ENCODE results near the gene ATP8A2. TPM values are rescaled to one million over a fixed set of nuclear protein-coding genes. Genes with fewer than 3 reads are reported as not detected.

Gene ATP8A2
- total RNA-seq, 1 donor: 0.72 TPM

DNA sequence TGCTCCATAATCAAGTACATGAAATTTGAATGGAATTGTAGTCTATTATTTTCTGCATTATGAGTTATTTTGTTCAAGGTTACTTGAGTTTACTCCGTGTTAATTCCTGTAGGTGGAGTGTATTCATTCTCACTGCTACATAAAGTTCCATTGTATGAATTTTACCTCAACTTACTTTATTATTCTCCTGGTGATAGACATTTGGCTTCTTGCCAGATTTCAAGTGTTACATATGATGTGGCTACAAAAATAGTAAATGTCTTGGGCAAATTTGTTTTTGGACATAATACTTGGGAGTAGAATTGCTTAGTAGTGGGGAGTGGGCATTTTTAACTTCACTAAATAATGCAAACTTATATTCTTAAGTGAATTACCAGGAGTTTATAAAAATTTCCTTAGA is 351.1 kb downstream of the ATP8A2 start:
- H3K79me2 ChIP-seq (ENCODE audit: insufficient read depth, low read length): no peaks in the 10 kb centered on the region
- no peak overlapping the region for H2AFZ ChIP-seq (ENCODE audit: low read length)
- TF ChIP-seq, protein P1, sequence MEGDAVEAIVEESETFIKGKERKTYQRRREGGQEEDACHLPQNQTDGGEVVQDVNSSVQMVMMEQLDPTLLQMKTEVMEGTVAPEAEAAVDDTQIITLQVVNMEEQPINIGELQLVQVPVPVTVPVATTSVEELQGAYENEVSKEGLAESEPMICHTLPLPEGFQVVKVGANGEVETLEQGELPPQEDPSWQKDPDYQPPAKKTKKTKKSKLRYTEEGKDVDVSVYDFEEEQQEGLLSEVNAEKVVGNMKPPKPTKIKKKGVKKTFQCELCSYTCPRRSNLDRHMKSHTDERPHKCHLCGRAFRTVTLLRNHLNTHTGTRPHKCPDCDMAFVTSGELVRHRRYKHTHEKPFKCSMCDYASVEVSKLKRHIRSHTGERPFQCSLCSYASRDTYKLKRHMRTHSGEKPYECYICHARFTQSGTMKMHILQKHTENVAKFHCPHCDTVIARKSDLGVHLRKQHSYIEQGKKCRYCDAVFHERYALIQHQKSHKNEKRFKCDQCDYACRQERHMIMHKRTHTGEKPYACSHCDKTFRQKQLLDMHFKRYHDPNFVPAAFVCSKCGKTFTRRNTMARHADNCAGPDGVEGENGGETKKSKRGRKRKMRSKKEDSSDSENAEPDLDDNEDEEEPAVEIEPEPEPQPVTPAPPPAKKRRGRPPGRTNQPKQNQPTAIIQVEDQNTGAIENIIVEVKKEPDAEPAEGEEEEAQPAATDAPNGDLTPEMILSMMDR (IDR thresholded peaks at IDR 0.05; ENCODE audit: extremely low read depth, low read depth, low read length): no peak
- no peaks in the 10 kb centered on the region for H4K20me1 ChIP-seq (ENCODE audit: insufficient read depth, low read length)
- DNase-seq (ENCODE audit: insufficient read length, low spot score, missing footprints): no peak
- H3K36me3 ChIP-seq (ENCODE audit: insufficient read depth, low read length): no peaks in the 10 kb centered on the region
- no peak overlapping the region for H3K4me2 ChIP-seq (ENCODE audit: insufficient read depth, low read length)
- no peaks in the 10 kb centered on the region for H3K4me1 ChIP-seq (ENCODE audit: insufficient read depth, low read length)
- no peaks in the 10 kb centered on the region for H3K9me3 ChIP-seq (ENCODE audit: low read depth, low read length)
- H3K27ac ChIP-seq (ENCODE audit: low read depth, low read length): no peak overlapping the region
- H3K4me3 ChIP-seq (ENCODE audit: insufficient read depth, low read length): no peak overlapping the region
- peaks cover 2% of the 10 kb centered on the region for H3K27me3 ChIP-seq (ENCODE audit: insufficient read depth, low read length)

DNA sequence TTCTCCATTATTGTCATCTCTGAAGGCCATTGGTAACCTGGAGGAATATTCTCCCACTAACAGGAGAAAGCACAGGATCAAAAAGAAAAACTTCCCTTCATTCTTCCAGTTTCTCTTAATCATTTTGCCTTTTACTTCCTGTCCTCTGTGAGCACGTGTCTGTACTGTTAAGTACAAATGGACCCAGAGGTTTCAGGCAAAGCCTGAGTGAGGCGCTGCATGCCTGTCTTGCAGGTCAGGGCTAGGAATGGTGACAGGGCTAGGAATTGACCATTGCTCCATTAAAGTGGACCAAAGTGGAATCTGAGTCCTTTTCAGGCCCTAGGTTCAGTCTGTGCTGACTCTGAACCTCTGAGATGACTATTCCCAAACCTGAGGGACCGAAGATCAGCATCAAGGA is 353.3 kb downstream of the ATP8A2 start:
- H2AFZ ChIP-seq (ENCODE audit: low read length): no peak overlapping the region
- H4K20me1 ChIP-seq (ENCODE audit: insufficient read depth, low read length): no peaks in the 10 kb centered on the region
- peaks cover 12% of the 10 kb centered on the region for H3K27me3 ChIP-seq (ENCODE audit: insufficient read depth, low read length)
- no peaks in the 10 kb centered on the region for H3K9me3 ChIP-seq (ENCODE audit: low read depth, low read length)
- no peak overlapping the region for H3K4me3 ChIP-seq (ENCODE audit: insufficient read depth, low read length)
- no peak overlapping the region for H3K27ac ChIP-seq (ENCODE audit: low read depth, low read length)
- no peak for DNase-seq (ENCODE audit: insufficient read length, low spot score, missing footprints)
- no peaks in the 10 kb centered on the region for H3K36me3 ChIP-seq (ENCODE audit: insufficient read depth, low read length)
- TF ChIP-seq, protein P1 (IDR thresholded peaks at IDR 0.05; ENCODE audit: extremely low read depth, low read depth, low read length): no peak
- H3K4me1 ChIP-seq (ENCODE audit: insufficient read depth, low read length): no peaks in the 10 kb centered on the region
- no peak overlapping the region for H3K4me2 ChIP-seq (ENCODE audit: insufficient read depth, low read length)
- no peaks in the 10 kb centered on the region for H3K79me2 ChIP-seq (ENCODE audit: insufficient read depth, low read length)

DNA sequence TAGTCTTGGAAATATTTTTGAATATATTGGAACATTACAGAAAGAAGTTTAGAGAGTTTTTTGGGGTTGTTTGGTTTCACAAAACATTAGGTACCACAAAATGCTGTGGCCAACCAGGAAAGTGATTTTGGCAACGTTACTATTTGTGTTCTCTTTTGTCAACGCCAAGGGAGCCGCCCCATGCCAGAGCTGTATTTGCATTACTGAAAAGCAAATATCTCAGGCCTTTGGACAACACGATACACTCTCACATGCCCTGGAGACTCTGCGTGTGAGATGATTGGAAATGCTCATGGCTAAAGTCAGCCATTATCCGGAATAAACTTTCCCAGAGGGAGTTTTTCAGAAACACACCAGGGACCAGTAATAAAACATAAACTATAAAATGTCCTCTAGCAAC is 355.5 kb downstream of the ATP8A2 start:
- no peaks in the 10 kb centered on the region for H3K36me3 ChIP-seq (ENCODE audit: insufficient read depth, low read length)
- H3K27me3 ChIP-seq (ENCODE audit: insufficient read depth, low read length): peaks cover 12% of the 10 kb centered on the region
- H3K79me2 ChIP-seq (ENCODE audit: insufficient read depth, low read length): no peaks in the 10 kb centered on the region
- DNase-seq (ENCODE audit: insufficient read length, low spot score, missing footprints): no peak
- no peak overlapping the region for H2AFZ ChIP-seq (ENCODE audit: low read length)
- no peak overlapping the region for H3K4me3 ChIP-seq (ENCODE audit: insufficient read depth, low read length)
- peaks cover 8% of the 10 kb centered on the region for H3K4me1 ChIP-seq (ENCODE audit: insufficient read depth, low read length)
- no peak overlapping the region for H3K27ac ChIP-seq (ENCODE audit: low read depth, low read length)
- TF ChIP-seq, protein P1 (IDR thresholded peaks at IDR 0.05; ENCODE audit: extremely low read depth, low read depth, low read length): no peak
- no peaks in the 10 kb centered on the region for H4K20me1 ChIP-seq (ENCODE audit: insufficient read depth, low read length)
- H3K4me2 ChIP-seq (ENCODE audit: insufficient read depth, low read length): no peak overlapping the region
- H3K9me3 ChIP-seq (ENCODE audit: low read depth, low read length): no peaks in the 10 kb centered on the region

DNA sequence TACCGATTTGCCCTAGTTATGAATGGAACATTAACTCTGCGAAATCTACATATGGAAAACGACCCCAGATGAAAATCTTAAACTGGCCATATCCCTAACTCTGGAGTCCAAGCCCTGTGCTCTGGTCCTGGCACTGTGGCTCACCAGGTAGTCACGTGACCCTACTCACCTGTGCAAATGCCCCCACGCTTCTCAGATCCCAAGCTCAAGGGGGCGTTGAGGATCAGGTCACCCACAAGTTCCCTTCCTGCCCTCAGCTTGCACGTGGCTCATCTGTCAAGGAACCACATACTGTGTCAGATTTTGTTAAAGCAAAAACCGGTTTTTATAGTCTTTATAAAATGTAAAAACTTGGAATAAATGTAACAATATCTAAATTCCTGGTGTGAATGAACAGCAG is 356.0 kb downstream of the ATP8A2 start:
- Histone ChIP-seq H3K9me3 (ENCODE audit: low read depth, low read length) (no peaks in the 10 kb centered on the region), H4K20me1 (ENCODE audit: insufficient read depth, low read length) (no peaks in the 10 kb centered on the region), H2AFZ (ENCODE audit: low read length) (no peak overlapping the region), H3K79me2 (ENCODE audit: insufficient read depth, low read length) (no peaks in the 10 kb centered on the region), H3K4me2 (ENCODE audit: insufficient read depth, low read length) (no peak overlapping the region), H3K4me1 (ENCODE audit: insufficient read depth, low read length) (peaks cover 13% of the 10 kb centered on the region), H3K27ac (ENCODE audit: low read depth, low read length) (no peak overlapping the region), H3K27me3 (ENCODE audit: insufficient read depth, low read length) (peaks cover 12% of the 10 kb centered on the region), H3K4me3 (ENCODE audit: insufficient read depth, low read length) (no peak overlapping the region), H3K36me3 (ENCODE audit: insufficient read depth, low read length) (no peaks in the 10 kb centered on the region)
- no peak for DNase-seq (ENCODE audit: insufficient read length, low spot score, missing footprints)
- TF ChIP-seq, protein P1 (IDR thresholded peaks at IDR 0.05; ENCODE audit: extremely low read depth, low read depth, low read length): no peak

Data from osteoblast (primary cell).